Suprapubic skin (tissue), 4 donors: Measurements from ENCODE around the gene NFKBIE. TPM values are rescaled to one million over a fixed set of nuclear protein-coding genes. Genes with fewer than 3 reads are reported as not detected.

Source experiments
- DNase-seq, 2 donors: peaks; one replicate each; pipeline ENCODE4 v3.0.0-alpha.2; 2019; ENCODE audit warnings: low spot score in 2 of 2
- H3K27ac ChIP-seq: fragments of 200-600 bp; sonication (generic); one replicate; pipeline ENCODE4 v1.5.1; 2019
- H3K27me3 ChIP-seq: fragments of 200-600 bp; sonication (generic); one replicate; pipeline ENCODE4 v1.5.1; 2019
- H3K36me3 ChIP-seq: fragments of 200-600 bp; sonication (generic); one replicate; pipeline ENCODE4 v1.5.1; 2019
- H3K4me1 ChIP-seq: fragments of 200-600 bp; sonication (generic); one replicate; pipeline ENCODE4 v1.5.1; 2019
- H3K4me3 ChIP-seq: fragments of 200-600 bp; sonication (generic); one replicate; pipeline ENCODE4 v1.5.1; 2019; ENCODE audit warnings: mild to moderate bottlenecking
- H3K9me3 ChIP-seq: fragments of 200-600 bp; sonication (generic); one replicate; pipeline ENCODE4 v1.5.1; 2019
- CTCF ChIP-seq, 2 donors: fragments of 200-600 bp in 1 of 2; fragments of 450-650 bp in 1 of 2; sonication (generic) in 1 of 2; IDR thresholded peaks; one replicate each; pipeline ENCODE4 v1.5.1; 2016 to 2019; ENCODE audit warnings: antibody characterized with exemption in 2 of 2, mild to moderate bottlenecking in 1 of 2, moderate library complexity in 1 of 2
- EP300 ChIP-seq: sonication (generic); formaldehyde crosslinking; IDR thresholded peaks from one replicate; pipeline ENCODE4 v1.6.1; 2017; ENCODE audit warnings: antibody characterized with exemption
- POLR2A ChIP-seq, 2 donors: fragments of 450-650 bp; IDR thresholded peaks; one replicate each; pipeline ENCODE4 v1.6.1; 2017; ENCODE audit warnings: antibody characterized with exemption in 2 of 2, mild to moderate bottlenecking in 2 of 2, moderate library complexity in 2 of 2
- POLR2AphosphoS5 ChIP-seq, 3 donors: sonication (generic); formaldehyde crosslinking; IDR thresholded peaks; one replicate each; pipeline ENCODE4 v1.6.1; 2017; ENCODE audit warnings: antibody characterized with exemption in 3 of 3
- WGBS: methylation state at CpG from one replicate; pipeline ENCODE4 v1.1.5; 2018; 5-methylcytosine and 5-hydroxymethylcytosine counted together
- total RNA-seq, 4 donors: library from RNA; depleted of rRNA; stranded (reverse); fragments of >200 nt; gene quantifications; one replicate each; pipeline ENCODE4 v1.1.0, GENCODE V29; 2016

Gene NFKBIE
- total RNA-seq, 4 donors from 2014 or later, result 12.9 to 25.0 (median 16.1) TPM

GRCh38 chr6:44226368-44227147 is 38.8 kb downstream of the NFKBIE start:
- Histone ChIP-seq H3K27me3 (no peaks in the 10 kb centered on the region), H3K27ac (no peak overlapping the region), H3K9me3 (no peaks in the 10 kb centered on the region), H3K36me3 (peaks cover 20% of the 10 kb centered on the region), H3K4me1 (peaks cover 74% of the 10 kb centered on the region), H3K4me3 (peak overlapping the region; percentile 10)
- WGBS, result 51% methylated on average over 15 of the region's 15 CpGs
- no peak for DNase-seq
- no peak for TF ChIP-seq CTCF (IDR thresholded peaks at IDR 0.05)
- no peak for TF ChIP-seq EP300
- TF ChIP-seq POLR2A (IDR thresholded peaks at IDR 0.05), result no peak
- no peak for TF ChIP-seq POLR2AphosphoS5 (IDR thresholded peaks at IDR 0.05)

GRCh38 chr6:44225579-44226325 is 39.6 kb downstream of the NFKBIE start:
- no peaks in the 10 kb centered on the region for H3K9me3 ChIP-seq
- H3K27me3 ChIP-seq, result no peaks in the 10 kb centered on the region
- H3K36me3 ChIP-seq, result peaks cover 12% of the 10 kb centered on the region
- no peak for DNase-seq
- 85% methylated on average over 8 of the region's 8 CpGs for WGBS
- H3K27ac ChIP-seq, result no peak overlapping the region
- H3K4me1 ChIP-seq, result peaks cover 82% of the 10 kb centered on the region
- no peak for TF ChIP-seq CTCF (IDR thresholded peaks at IDR 0.05)
- no peak for TF ChIP-seq EP300
- no peak for TF ChIP-seq POLR2A (IDR thresholded peaks at IDR 0.05)
- no peak for TF ChIP-seq POLR2AphosphoS5 (IDR thresholded peaks at IDR 0.05)
- H3K4me3 ChIP-seq, result peak overlapping the region; percentile 10

DNA sequence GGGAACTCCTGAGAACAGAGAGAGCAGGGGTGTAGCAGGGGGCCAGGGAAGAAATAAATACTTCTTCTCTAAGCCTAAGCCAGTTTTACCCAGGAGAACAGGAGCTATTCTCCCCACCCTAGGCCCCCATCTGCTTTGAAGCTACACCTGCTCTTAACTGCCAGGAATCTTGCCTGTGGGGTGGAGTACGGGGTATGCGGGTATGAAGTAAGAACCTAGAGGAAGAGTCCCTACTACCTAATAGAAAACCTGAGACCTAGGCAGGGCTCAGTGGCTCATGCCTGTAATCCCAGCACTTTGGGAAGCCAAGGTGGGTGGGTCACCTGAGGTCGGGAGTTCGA is 40.4 kb downstream of the NFKBIE start:
- H3K27ac ChIP-seq, result no peak overlapping the region
- no peaks in the 10 kb centered on the region for H3K9me3 ChIP-seq
- H3K4me3 ChIP-seq, result peak overlapping the region; percentile 81
- 69% methylated on average over 4 of the region's 4 CpGs for WGBS
- no peaks in the 10 kb centered on the region for H3K27me3 ChIP-seq
- no peak for DNase-seq
- TF ChIP-seq POLR2A (IDR thresholded peaks at IDR 0.05), result no peak
- no peak for TF ChIP-seq POLR2AphosphoS5 (IDR thresholded peaks at IDR 0.05)
- TF ChIP-seq EP300, result no peak
- no peak for TF ChIP-seq CTCF (IDR thresholded peaks at IDR 0.05)
- peaks cover 4% of the 10 kb centered on the region for H3K36me3 ChIP-seq
- peaks cover 89% of the 10 kb centered on the region for H3K4me1 ChIP-seq

DNA sequence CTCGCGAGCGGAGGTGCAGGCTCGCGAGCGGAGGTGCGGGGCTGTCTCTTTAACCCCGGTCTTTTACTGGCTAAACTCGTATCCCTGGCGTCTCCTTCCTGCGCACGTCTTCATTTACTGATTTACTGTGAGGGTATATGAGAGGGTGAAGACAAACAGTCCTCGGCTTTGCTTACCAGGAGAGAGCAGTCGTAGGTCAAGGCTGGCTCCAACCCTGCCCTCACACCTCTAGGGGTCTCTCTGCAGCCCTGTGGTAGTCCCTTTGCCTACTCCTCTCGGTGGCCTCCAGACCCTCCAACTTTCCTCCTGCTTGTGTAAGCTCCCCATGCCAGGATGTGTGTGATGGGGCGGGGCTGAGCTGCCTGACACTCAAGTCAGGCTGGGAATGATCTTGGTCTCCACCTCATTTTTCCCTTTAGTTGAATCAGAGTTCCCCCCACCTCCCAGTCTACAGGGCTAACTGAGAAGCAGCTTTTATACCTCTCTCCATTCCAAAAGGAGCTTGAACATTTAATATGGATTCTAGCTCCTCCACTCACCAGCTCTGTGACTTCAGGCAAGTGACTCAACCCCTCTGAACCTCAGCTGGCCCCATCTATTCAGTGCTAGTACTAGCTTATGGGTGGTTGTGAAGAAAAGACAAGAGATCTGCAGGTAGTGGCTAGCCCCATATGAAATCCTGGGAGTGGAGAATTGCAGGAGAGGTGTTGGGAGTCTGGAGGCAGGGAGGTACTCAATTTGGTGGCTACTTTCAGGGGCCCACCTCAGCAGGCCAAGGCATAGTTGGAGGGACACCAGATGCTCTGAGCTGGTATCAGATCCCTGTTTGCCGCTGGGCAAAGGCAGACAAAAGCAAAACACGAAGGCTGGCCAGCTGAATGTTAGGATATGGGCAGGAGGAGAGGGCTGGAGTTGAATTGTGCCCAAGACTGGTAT is 41.1 kb downstream of the NFKBIE start:
- Histone ChIP-seq H3K27ac (peak overlapping the region; percentile 92), H3K4me3 (peak overlapping the region; percentile 81), H3K36me3 (no peaks in the 10 kb centered on the region), H3K9me3 (no peaks in the 10 kb centered on the region), H3K4me1 (peaks cover 95% of the 10 kb centered on the region), H3K27me3 (no peaks in the 10 kb centered on the region)
- 20% methylated on average over 9 of the region's 18 CpGs for WGBS
- TF ChIP-seq CTCF (IDR thresholded peaks at IDR 0.05) (no peak), POLR2A (IDR thresholded peaks at IDR 0.05) (no peak), POLR2AphosphoS5 (IDR thresholded peaks at IDR 0.05) (no peak), EP300 (no peak)
- DNase-seq, result no peak
